ENCODE results near the gene RB1.
"Not testable (repeated sequence)": the region's sequence is repeated elsewhere in the genome, so short reads cannot be mapped to it uniquely, and the experiment has no call there.

RB1 gene

DNA sequence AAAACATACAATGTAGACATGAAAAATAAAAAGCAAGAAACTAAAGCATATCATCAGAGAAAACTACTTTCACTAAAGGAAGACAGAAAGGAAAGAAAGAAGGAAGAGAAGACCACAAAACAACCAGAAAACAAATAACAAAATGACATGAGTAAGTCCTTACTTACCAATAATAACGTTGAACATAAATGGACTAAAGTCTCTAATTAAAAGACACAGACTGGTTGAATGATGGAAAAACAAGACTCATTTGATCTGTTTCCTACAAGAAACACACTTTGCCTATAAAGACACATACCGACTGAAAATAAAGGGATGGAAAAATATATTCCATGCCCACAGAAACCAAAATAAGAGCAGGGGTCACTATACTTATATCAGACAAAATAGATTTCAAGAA is 46.0 kb downstream of the RB1 start:
- DNase-seq (ENCODE audit: low spot score), result no peak

DNA sequence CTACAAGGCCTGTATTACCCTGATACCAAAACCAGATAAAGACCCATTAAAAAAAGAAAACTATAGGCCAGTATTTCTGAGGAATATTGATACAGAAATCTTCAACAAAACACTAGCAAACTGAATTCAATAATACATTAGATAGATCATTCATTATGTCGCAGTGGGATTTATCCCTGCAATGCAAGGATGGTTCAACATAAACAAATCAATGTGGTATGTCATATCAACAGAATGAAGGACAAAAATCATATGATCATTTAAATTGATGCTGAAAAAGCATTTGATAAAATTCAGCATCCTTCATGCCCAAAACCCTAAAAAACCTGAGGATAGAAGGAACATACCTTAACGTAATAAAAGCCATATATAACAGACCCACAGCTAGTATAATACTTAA is 50.0 kb downstream of the RB1 start:
- no peak for DNase-seq (ENCODE audit: low spot score)

DNA sequence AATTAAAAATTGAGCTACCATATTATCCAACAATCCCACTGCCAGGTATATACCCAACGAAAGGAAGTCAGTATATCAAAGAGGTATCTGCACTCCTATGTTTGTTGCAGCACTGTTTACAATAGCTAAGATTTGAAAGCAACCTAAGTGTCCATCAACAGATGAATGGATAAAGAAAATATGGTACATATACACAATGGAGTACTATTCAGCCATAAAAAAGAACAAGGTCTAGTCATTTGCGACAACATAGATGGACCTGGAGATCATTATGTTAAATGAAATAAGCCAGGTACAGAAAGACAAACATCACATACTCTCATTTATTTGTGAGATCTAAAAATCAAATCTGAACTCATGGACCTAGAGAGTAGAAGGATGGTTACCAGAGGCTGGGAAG is 52.0 kb downstream of the RB1 start:
- DNase-seq (ENCODE audit: low spot score), result not testable (repeated sequence)

DNA sequence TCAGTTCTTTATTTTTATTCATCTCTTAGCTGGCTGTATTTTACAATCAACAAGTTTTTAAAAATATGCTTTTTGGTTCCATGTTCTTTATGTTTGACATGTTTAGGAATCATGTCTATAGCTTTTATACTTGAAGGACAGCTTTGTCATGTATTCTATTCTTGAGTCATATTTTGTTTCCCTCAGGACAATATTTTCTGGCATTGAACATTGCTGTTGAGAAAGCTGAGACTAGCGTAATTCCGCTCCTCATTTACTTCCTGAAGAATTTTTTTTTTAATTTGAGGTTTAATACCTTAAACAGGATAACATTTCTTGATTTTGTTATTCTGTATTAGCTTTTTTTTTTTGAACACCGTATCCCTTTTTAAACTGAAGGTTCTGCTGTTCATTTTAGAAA is 53.2 kb downstream of the RB1 start:
- no peak for DNase-seq (ENCODE audit: low spot score)

DNA sequence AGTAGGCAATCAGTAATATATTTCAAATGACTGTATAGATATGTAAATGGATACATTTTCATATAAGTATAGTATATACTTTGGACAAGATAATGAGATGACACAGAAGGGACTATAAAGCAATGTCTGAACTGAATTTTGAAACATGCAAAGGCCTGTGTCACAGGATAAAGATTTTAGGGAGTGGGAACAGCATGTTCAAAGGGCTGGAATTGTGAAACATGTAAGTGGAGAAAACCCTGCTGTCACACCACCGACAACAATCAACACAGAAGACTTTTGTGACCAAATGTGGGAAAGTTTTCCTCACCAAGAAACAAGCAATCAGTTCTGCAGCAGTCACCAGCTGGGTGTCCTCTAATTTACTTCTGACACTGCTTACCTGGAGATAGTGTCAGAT is 66.4 kb downstream of the RB1 start:
- no peak for DNase-seq (ENCODE audit: low spot score)

DNA sequence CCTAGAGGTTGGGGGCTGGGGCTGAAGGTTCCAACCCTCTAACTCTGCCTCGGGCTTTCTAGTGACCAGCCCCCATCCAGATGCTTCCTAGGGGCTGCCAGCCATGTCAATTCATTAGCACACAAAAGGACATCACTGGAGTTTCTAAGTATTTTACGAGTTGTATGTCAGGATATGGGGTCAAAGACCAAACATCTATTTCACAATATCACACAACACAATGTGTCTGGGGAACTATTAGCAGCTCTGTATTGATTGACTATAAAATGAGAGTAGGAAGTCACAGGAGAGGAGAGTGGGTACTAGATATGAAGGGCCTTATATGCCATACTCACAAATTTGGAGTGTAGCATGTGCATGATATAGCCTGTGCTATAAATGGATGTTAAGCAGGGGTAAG is 67.3 kb downstream of the RB1 start:
- DNase-seq (ENCODE audit: low spot score), result no peak

DNA sequence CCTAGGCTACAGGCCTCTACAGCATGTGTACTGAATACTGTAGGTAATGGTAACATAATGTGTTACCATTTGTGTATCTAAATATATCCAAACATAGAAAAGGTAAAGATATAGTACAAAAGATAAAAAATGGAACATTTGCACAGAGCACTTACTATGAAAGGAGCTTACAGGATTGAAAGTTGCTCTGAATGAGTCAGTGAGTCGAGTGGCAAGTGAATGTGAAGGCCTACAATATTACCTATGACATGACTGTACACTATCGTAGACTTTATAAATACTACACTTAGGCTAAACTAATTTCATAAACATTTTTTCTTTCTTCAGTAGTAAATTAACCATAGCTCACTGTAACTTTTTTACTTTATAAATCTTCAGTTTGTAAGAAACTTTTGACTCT is 74.3 kb downstream of the RB1 start:
- no peak for DNase-seq (ENCODE audit: low spot score)

DNA sequence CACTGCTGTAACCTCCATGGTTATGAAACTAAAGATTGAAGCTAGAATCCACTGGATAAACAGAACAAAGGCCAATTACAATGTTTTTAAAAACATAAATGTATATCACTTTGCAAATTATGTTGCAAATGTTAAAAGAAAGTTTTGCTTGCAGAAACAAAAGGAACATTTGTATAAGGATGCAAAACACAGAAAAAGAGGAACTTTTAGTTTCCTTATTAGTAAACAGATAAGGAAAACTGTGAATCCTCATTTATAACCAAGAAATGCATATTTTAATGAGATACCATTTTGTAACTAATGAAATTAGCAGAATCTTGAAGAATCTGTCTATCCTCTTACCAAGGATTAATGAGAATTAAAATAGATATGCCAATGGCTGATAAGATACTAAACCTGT is 77.0 kb downstream of the RB1 start:
- no peak for DNase-seq (ENCODE audit: low spot score)

DNA sequence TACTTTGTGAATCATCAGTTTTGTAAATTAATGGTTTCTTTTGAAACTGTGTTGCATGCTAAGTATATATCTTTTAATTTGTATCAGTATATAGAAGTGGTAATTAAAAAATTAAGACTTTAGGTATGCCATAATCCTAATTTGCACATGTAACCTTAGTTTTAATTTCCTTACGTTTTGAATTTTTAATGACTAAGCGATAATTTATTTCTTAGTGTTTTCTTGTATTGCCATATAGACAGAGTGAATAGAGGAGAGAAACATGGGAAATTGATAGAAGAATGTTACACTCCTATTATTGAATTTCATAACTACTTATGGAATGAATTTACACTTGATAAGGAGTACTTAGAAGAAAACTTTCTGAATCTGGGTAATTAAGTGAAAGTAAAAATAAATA is 79.8 kb downstream of the RB1 start:
- DNase-seq (ENCODE audit: low spot score), result no peak

DNA sequence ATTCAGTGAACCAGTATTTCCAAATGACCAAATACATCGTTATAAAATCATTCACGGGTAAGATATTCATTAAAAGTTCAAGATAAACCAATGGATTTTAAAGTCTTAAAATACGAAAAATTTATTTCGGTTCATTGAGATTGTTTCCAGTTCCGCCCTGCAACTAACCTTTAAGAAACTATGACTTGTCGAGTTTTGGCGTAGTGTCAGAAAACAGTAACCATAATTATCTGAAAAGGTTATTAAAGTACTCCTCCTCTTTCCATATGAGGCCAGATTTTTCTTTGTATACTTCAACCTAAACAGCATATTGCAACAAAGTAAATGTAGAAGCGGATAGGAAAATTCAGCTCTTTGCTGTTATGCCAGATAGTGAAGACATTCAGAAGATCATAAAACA is 83.3 kb downstream of the RB1 start:
- no peak for DNase-seq (ENCODE audit: low spot score)

DNA sequence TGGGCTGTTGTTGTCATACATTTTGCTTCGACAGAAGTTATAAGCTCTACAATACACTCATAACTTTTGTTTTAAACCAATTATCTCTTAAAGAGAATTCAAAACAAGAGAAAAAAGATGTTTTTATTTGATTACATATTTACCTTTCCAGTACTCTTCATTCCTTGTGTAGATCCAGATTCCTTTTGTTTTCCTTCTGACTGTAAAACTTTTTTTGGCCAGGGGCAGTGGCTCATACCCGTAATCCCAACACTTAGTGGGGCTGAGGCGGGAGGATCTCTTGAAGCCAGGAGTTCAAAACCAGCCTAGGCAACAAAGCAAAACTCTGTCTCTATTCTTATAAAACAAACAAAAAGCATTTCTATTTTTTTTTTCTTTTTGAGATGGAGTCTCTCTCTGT is 87.7 kb downstream of the RB1 start:
- DNase-seq (ENCODE audit: low spot score), result no peak

DNA sequence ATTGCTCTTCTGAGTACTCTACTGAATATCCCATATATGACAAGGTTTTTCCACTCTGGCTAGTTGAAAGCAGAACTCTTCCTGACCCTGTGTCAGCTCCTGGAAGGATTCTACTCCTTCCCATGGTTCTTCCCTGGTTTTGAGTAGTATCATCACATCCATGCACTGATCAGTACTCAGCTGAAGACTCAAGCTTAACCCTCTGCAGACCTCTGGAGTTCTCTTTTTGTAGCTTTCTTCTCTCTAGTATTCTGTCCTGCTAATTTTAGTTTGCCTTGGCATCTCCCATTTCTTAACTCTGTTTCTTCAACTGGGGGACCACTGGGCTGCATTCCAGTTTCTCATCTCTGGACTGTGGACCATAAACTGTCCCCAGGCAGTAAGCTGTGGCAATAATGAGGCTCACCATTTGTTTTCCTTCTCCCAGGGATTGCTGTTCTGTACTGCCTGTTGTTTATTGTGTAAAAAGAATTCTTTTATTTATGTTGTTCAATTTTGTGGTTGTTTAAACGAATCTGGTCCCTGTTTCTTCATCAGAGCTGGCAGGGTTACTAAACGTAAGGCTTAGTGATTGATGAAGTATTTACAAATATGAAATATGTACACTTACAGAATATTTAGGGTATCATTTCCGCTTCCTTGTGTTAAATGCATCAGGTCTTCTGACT is 89.6 kb downstream of the RB1 start:
- DNase-seq (ENCODE audit: low spot score), result no peak

DNA sequence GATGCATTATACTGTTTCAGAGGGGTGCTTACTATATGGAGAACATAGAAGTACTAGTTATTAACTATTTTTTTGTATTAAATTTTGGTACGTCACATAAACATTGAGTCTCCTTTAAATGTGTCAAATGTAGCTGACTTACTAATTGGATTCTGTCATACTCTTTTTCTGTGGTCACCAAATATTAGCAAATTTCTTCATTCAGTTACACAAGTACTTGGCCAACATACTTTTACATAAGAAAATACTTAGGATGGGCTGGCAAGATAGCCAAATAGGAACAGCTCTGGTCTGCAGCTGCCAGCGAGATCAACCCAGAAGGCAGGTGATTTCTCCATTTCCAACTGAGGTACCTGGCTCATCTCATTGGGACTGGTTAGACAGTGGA is 90.1 kb downstream of the RB1 start:
- no peak for DNase-seq (ENCODE audit: low spot score)

DNA sequence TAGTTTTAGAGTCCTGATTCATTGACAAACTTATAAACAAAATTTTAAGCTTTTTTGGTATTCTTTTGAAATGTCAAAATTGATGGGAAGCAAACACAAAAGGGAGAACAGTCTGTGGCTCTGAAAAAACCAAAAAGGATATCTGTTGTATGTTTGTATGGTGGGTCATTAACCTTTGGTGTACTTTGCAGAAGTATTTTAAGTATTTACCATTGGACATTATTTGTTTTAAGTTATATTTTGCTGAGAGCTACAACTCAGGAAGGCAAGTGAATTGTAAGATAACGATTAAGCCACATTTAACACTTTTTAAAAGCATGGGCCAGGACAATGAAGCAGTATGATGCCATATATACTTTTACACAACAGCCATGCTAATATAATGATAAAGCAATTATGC is 94.2 kb downstream of the RB1 start:
- no peak for DNase-seq (ENCODE audit: low spot score)

DNA sequence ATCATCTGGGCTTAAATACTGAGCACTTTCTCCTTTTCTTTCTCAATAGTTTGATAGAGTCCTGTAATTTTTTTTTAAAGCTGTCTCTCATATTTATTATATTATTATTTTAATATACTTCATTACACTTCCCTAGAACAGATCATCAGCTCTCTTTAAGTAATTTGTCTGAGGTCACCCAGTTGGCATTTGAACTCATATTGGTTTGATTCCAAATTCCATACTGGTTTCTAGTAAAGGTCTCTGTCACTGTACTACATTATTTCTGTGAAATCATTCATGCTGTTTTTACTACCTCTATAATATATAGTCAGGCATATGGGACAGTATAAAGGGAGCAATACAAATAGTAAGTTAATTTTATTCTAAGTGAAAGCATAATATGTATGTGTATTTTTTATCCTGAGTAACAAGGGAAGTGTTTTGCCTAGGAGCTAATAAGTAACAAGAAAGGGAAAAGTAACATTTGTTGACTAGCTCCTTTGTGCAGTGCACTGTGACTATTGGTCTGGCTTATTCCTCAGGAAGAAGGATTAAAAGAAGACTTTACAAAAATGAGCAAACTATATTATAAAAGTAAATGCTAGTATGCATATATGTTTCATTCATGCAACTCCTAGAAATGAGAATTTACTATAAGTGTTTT is 95.0 kb downstream of the RB1 start:
- DNase-seq (ENCODE audit: low spot score), result no peak

DNA sequence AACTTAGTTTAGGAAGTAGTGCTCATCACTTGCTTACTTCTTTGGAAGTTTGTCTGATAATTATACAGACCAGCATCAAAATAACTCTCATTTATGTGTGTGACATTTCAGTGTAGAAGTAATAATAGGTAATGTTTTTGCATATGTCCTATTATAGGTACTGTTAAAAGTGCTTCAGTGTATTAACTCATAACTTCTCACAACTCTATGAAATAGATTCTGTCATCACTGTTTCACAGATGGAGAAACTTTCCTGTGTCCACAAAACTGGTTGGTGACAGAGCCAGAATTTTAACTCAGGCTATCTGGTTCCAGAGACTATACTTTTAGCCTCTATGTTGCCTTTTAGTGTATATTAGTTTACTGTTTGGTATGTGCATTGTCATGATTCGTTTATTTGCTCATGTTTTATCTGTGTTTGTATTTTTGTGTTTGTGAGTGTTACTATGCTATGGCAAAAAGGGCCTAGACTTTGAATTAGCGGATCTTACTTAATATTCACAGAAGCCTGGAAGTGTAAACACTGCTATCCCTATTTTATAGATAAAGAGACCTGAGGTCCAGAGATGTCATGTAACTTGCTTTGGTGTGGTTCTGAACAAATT is 96.6 kb downstream of the RB1 start:
- no peak for DNase-seq (ENCODE audit: low spot score)

DNA sequence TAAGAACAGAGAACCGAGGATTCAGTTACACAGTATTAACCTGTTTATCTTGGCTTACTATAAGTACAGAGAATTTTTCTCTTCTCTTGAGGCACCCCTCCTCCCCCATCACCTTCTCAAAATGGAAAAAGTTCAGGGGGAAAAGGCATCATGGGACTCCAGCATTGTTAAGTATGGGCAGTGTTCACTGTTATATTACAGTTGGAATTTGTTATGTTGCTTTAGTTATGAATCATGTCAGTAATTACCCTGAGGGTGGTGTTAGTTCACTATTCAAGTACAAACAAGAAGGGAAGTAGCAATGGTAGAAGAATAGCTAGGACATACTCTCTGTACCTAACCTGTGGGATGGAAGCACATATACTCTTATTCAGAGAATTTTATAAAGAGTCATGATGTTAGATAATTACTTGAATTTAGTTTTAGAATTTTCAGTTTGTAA is 97.3 kb downstream of the RB1 start:
- DNase-seq (ENCODE audit: low spot score), result no peak

DNA sequence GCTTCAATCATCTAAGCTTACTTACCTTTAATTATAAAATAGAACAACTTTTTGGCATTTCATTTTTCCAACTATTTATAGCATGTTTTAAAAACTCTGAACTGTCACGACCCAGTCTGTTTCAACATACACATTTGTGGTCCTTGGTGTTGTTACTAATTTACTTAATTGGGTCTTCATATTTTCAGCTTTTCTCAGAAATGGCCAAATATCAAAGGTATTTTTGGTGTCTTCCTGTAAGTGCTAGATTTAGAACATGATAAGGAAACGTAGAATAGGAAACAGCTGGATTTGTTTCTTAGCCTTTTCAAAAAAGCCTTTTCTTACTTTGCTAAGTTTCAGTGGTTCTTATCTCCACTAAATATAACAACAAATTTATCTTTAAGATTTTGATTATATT is 97.9 kb downstream of the RB1 start:
- no peak for DNase-seq (ENCODE audit: low spot score)

DNA sequence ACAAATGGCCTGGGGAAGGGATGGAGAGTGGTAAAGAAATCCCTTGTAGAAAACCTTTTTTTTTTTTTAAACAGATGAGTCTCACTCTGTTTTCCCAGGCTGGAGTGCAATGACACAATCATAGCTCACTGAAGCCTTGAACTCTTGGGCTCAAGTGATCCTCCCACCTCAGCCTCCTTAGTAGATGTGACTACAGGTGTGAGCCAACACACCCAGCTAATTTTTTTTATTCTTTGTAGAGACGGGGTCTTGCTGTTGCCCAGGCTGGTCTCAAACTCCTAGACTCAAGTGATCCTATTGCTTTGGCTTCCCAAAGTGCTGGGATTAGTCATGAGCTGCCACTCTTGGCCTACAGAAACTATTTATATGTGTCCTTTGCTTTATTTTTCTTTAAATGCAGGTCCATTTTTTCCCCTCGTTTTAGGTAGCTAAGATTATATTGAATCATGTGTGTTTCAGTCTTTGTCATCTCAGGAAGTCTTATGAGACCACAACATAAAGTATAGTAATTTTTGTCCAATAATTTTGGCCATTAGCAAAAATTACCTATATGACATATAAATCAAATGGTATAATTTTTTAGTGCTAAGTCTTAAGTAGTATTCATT is 98.9 kb downstream of the RB1 start:
- no peak for DNase-seq (ENCODE audit: low spot score)

DNA sequence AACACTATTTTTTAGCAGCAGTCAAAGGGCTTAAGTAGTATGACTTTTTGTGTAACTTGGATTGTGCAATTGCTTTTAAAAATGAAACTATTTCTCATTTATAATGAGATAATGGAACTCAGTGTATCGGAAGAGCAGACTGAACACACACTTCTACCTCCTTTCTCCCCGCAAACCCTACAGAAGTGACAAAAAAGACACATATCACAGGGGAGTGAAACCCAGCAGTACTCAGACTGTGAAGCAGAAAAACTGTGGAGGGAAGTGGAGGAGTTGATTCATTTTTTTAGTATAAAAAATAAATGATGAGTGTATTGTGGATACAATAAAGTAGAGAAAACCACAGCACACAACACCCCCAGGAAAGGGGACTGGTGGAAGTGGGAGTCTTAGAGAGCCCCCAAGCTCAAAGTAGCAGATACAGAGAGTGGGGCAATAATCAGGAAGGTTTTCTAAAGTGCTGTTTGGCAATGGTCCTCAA is 99.6 kb downstream of the RB1 start:
- DNase-seq (ENCODE audit: low spot score), result no peak

DNA sequence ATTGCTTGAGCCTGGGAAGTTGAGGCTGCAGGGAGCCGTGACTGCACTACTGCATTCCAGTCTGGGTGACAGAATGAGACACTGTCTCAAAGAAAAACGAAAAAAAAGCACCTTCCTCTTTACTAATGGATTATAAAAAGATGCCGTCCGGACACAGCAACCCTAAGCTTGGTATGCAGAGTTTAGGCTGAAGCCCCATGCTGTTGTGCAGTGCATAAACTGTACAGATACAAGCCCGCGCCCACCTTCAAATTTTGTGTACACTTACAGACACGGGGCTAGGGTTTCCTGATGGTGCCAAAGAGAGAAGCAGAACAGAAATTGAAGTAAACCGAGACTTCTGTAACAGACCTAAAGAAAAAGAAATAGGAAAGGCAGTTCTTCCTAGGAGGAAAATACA is 100.4 kb downstream of the RB1 start:
- DNase-seq (ENCODE audit: low spot score), result no peak

DNA sequence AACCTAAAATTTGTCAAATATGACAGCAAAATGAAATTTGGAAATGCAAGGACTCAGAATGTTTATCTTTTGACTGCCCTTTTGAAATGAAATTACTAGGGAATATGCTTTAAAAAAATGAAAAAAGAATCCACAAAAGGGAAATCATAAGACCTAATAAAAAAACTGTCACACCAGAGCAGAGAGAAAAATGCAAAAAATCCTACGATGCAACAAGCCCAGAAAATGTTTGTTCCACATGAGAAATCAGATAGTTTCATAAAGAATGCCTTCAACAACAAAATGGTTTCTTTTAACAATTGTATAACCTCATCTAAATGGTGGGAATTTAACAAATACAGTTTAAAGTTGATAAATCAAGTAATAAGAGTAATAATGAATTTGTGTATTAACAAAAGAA is 101.4 kb downstream of the RB1 start:
- DNase-seq (ENCODE audit: low spot score), result no peak

DNA sequence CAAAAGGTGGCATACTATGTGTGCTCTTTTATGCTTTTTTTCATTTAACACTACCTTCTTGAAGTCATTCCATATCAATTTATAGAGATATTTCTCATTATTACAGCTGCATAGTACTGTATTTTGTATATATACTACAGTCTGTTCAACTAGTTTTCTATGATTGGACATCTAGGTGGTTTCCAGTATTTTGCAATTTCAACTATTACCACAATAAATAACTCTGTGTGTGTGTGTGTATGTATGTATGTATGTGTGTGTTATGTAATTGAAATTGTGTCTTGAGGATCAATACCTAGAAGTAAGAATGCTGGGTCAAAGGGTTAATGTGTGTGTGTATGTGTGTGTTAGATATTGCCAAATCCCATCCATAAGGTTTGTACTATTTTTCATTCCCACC is 102.3 kb downstream of the RB1 start:
- DNase-seq (ENCODE audit: low spot score), result no peak
